Esophagus muscularis mucosa (tissue), 4 donors: ENCODE data around the gene ZG16. TPM values are rescaled to one million over a fixed set of nuclear protein-coding genes. Genes with fewer than 3 reads are reported as not detected.
"Not testable (repeated sequence)": the region's sequence is repeated elsewhere in the genome, so short reads cannot be mapped to it uniquely, and the experiment has no call there.

ENCODE experiments used
- DNase-seq: peaks from one replicate; pipeline ENCODE4 v3.0.0-alpha.2; 2017; ENCODE audit errors: extremely low spot score
- H3K27ac ChIP-seq, 4 donors: fragments of 200-600 bp; sonication (generic); replicated peaks in 1 of 4; 1 replicate in 3 of 4; 2 replicates in 1 of 4; pipeline ENCODE4 v1.5.1; 2016 to 2019; ENCODE audit warnings: mild to moderate bottlenecking in 1 of 4
- H3K27me3 ChIP-seq, 4 donors: fragments of 200-600 bp; sonication (generic); one replicate each; pipeline versions ENCODE4 v1.5.1 to v1.6.0; 2016 to 2019
- H3K36me3 ChIP-seq, 4 donors: fragments of 200-600 bp; sonication (generic); one replicate each; pipeline ENCODE4 v1.5.1; 2016 to 2019
- H3K4me1 ChIP-seq, 4 donors: fragments of 200-600 bp; sonication (generic); one replicate each; pipeline ENCODE4 v1.5.1; 2016 to 2019
- H3K4me3 ChIP-seq, 4 donors: fragments of 200-600 bp; sonication (generic); 1 replicate in 2 of 4; 2 replicates in 2 of 4; pipeline ENCODE4 v1.5.1; 2016 to 2019; ENCODE audit warnings: mild to moderate bottlenecking in 4 of 4, moderate library complexity in 1 of 4
- H3K9me3 ChIP-seq, 4 donors: fragments of 200-600 bp; sonication (generic); 1 replicate in 3 of 4; 2 replicates in 1 of 4; pipeline ENCODE4 v1.5.1; 2016 to 2019
- EP300 ChIP-seq: sonication (generic); formaldehyde crosslinking; IDR thresholded peaks from one replicate; pipeline ENCODE4 v1.6.1; 2017; ENCODE audit warnings: antibody characterized with exemption
- POLR2A ChIP-seq: fragments of 450-650 bp; IDR thresholded peaks from one replicate; pipeline ENCODE4 v1.6.1; 2017; ENCODE audit warnings: antibody characterized with exemption, moderate library complexity, mild to moderate bottlenecking, low read depth
- POLR2AphosphoS5 ChIP-seq, 2 donors: sonication (generic); formaldehyde crosslinking; IDR thresholded peaks; one replicate each; pipeline ENCODE4 v1.6.1; 2017; ENCODE audit warnings: antibody characterized with exemption in 2 of 2
- WGBS: methylation state at CpG from one replicate; pipeline ENCODE4 v1.1.5; 2018; 5-methylcytosine and 5-hydroxymethylcytosine counted together
- intact Hi-C: fragments of 100-400 bp; cut with DNase I; formaldehyde crosslinking; loops from one replicate; pipeline ENCODE4 v1.15.1; 2023
- total RNA-seq, 4 donors: library from RNA; depleted of rRNA; stranded (reverse); fragments of >200 nt; gene quantifications; one replicate each; pipeline versions ENCODE4 v1.1.0 to v1.2.1, GENCODE V29; 2016
- TF ChIP-seq, protein P1 (sequence below), 3 experiments: fragments of 200-600 bp in 2 of 3; fragments of 450-650 bp in 1 of 3; sonication (generic) in 2 of 3; IDR thresholded peaks; one replicate each; pipeline ENCODE4 v1.5.1; 2017 to 2019; ENCODE audit warnings: antibody characterized with exemption in 3 of 3, mild to moderate bottlenecking in 2 of 3, moderate library complexity in 1 of 3

The ZG16 gene
- total RNA-seq, 4 donors from 2014 or later = 0.23 TPM; not detected in 3

DNA sequence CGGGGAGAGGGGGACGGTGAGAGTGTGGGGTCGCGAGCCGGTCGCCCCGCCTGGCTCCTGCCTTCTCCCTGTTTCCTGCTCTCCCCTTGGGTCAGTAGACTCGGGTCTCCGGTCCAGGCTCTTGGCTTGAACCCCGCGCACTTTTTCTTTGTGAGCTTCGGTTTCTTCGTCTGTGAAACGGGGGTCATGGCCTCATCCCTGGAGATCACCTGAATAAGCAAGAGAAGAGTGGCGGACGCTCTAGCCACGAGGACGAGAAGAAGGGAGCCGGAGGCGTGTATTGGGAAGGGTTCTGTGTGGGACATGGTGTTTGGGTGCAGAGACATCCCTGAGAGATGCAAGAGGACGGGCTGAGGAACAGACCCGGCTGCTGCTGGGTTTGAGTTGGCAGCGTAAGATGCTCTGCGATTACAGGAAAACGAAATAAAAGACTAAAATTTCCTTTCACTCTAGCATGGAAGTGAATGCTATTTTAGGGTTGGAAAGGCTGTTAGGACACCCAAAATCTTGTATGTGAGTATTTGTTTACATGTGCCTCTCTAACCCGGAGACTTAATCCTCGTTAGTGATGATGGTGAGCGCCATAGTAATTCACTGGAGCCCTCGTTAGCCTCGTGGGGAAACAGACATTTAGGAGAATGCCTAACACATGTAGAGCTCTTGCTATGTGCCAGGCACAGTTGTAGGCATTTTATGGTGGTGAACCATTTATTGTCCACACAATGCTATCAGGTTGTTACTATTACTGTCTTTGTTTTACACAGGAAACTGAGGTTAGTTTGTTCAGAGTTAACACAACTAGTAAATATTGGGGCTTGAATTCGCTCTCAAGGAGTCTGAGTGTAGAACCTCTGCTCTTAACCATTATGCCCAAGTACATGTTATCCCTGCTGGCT, 13.1 kb downstream of the ZG16 start:
- Histone ChIP-seq H3K4me1 (peaks cover 16 to 28% (median 19%) of the 10 kb centered on the region in 4 donors), H3K27ac (peak overlapping the region; percentile 60 to 91 (median 84)), H3K27me3 (no peaks in the 10 kb centered on the region), H3K4me3 (peak overlapping the region; percentile 76 to 93 (median 91)), H3K36me3 (no peaks in the 10 kb centered on the region), H3K9me3 (no peaks in the 10 kb centered on the region)
- WGBS = 2% methylated on average over 31 of the region's 31 CpGs
- DNase-seq = no peak
- TF ChIP-seq EP300 (no peak), POLR2A (no peak), POLR2AphosphoS5 (IDR thresholded peaks at IDR 0.05) (no peak)
- TF ChIP-seq, protein P1, sequence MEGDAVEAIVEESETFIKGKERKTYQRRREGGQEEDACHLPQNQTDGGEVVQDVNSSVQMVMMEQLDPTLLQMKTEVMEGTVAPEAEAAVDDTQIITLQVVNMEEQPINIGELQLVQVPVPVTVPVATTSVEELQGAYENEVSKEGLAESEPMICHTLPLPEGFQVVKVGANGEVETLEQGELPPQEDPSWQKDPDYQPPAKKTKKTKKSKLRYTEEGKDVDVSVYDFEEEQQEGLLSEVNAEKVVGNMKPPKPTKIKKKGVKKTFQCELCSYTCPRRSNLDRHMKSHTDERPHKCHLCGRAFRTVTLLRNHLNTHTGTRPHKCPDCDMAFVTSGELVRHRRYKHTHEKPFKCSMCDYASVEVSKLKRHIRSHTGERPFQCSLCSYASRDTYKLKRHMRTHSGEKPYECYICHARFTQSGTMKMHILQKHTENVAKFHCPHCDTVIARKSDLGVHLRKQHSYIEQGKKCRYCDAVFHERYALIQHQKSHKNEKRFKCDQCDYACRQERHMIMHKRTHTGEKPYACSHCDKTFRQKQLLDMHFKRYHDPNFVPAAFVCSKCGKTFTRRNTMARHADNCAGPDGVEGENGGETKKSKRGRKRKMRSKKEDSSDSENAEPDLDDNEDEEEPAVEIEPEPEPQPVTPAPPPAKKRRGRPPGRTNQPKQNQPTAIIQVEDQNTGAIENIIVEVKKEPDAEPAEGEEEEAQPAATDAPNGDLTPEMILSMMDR (IDR thresholded peaks at IDR 0.05) = no peak
- intact Hi-C loops = loop anchor here (10.0 kb wide), 1 partner anchor 204 kb away; the partner anchor contains the start of genes HIRIP3 and INO80E

DNA sequence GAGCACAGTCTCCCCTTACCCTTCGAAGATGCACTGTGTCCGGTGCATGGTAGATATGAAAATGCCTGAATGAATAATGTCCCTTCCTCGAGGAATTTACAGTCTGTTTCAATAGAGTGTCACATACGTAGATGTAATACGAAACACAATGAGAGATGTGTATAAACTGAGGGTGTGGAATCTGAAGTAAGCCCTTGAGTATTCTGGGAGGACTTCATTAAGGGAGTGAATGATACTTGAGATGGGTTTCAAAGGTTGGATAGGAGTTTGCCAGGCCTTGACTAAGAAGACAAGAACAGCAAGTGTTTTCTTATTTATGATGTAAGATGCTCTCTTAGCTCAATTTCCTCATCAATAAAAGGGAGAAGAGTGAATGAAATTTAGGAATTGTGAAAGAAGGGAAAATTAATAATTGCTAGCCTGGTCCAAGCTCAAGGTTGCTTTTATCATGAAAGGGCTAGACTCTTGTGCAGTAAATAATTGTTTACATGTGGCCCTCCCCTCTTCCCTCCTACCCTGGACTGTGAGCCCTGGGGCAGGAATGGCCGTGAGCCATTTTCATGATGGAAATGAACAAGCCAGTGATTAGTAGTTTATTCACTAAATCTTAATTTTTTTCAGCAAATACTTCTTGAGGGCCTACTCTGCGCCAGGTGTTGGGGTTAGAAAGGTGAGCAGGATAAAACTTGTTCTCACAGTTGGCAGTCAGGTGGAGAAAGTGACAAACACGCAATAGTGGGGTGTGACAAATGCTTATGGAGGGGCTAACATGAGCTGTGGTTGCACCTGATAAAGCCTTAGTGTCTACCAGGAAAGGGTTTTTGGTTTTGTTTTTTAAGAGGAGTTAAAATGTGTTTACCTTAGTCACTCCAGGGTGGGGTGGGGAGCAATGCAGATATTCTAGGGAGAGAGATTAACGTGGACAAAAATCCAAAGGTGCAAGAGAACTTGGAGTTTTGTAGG, 14.1 kb downstream of the ZG16 start:
- Histone ChIP-seq H3K4me3 (no peak overlapping the region), H3K9me3 (no peaks in the 10 kb centered on the region), H3K27ac (no peak overlapping the region), H3K27me3 (no peaks in the 10 kb centered on the region), H3K4me1 (peaks cover 16 to 28% (median 19%) of the 10 kb centered on the region in 4 donors), H3K36me3 (peaks cover 0 to 6% (median 4%) of the 10 kb centered on the region in 4 donors)
- 71% methylated on average over 9 of the region's 9 CpGs for WGBS
- intact Hi-C loops = loop anchor here (10.0 kb wide), 1 partner anchor 203 kb away; the partner anchor contains the start of genes HIRIP3 and INO80E
- no peak for DNase-seq
- TF ChIP-seq POLR2A (no peak), POLR2AphosphoS5 (IDR thresholded peaks at IDR 0.05) (no peak), EP300 (no peak)
- TF ChIP-seq, protein P1 (IDR thresholded peaks at IDR 0.05) = no peak

DNA sequence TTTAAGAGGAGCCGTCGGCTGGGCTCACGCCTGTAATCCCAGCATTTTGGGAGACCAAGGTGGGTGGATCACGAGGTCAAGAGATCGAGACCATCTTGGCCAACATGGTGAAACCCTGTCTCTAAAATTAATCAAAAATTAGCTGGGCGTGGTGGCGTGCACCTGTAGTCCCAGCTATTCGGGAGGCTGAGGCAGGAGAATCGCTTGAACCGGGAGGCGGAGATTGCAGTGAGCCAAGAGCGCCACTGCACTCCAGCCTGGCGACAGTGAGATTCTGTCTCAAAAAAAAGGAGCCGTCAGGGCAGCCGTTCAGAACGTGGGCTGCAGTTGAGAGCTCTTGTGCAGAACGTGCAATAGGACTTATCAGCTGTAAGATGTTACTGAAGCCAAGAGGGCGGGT, 15.1 kb downstream of the ZG16 start:
- Histone ChIP-seq H3K4me1 (peaks cover 16 to 28% (median 19%) of the 10 kb centered on the region in 4 donors), H3K36me3 (peaks cover 0 to 16% (median 11%) of the 10 kb centered on the region in 4 donors)
- H3K27me3 ChIP-seq, DNase-seq, H3K27ac ChIP-seq, H3K9me3 ChIP-seq, H3K4me3 ChIP-seq: not testable (repeated sequence)
- intact Hi-C loops = loop anchor here (10.0 kb wide), 1 partner anchor 202 kb away; the partner anchor contains the start of genes HIRIP3 and INO80E
- 89% methylated on average over 13 of the region's 18 CpGs for WGBS

DNA sequence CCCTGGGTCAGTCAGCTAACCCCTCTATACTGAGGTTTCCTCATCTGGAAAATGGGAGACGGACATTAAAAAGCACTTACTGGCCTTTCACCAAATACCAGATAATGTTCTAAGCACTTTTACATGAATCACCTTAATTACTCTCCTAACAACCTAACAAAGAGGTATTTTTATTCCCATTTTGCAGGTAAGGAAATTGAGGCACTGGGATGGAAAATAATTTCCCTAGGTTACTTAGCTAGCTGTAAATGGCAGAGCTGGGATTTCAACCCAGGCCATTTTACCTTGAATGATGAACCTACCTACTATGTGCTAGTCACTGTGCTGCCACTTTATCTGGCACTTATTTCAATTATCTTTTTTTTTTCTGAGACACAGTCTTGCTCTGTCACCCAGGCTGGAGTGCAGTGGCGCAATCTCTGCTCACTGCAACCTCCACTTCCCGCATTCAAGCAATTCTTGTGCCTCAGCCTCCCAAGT, 16.2 kb downstream of the ZG16 start:
- DNase-seq = no peak
- Histone ChIP-seq H3K27ac (no peak overlapping the region), H3K4me1 (peaks cover 16 to 26% (median 19%) of the 10 kb centered on the region in 4 donors), H3K4me3 (no peak overlapping the region), H3K36me3 (peaks cover 4 to 28% (median 22%) of the 10 kb centered on the region in 4 donors), H3K9me3 (no peaks in the 10 kb centered on the region), H3K27me3 (no peaks in the 10 kb centered on the region)
- TF ChIP-seq POLR2AphosphoS5 (IDR thresholded peaks at IDR 0.05) (no peak), POLR2A (no peak), EP300 (no peak)
- TF ChIP-seq, protein P1 (IDR thresholded peaks at IDR 0.05) = no peak
- intact Hi-C loops = loop anchor here (10.0 kb wide), 1 partner anchor 201 kb away; the partner anchor contains the start of genes HIRIP3 and INO80E
- WGBS = 96% methylated on average over 3 of the region's 3 CpGs
